Erythroblast (primary cell): ENCODE results near the gene CIB1.

Source experiments
- GATA1 ChIP-seq: IDR thresholded peaks from 2 replicates; pipeline ENCODE4 v1.6.1; 2011; ENCODE audit warnings: low read depth, mild to moderate bottlenecking, control low read depth, low read length, moderate library complexity
- POLR2A ChIP-seq: IDR thresholded peaks from 2 replicates; pipeline ENCODE4 v1.6.1; 2011; ENCODE audit warnings: mild to moderate bottlenecking, low read length

- TF ChIP-seq POLR2A (no peak), GATA1 (no peak)
These were observed 39.1 kb downstream of the CIB1 start for GRCh38 chr15:90194655-90195054.
